HG03108 (cell line): Measurements from ENCODE around the gene LIAS.
"Not testable (repeated sequence)": the region's sequence is repeated elsewhere in the genome, so short reads cannot be mapped to it uniquely, and the experiment has no call there.

Source experiments
- ATAC-seq: cut with Tn5 transposase; IDR thresholded peaks from one replicate; pipeline ENCODE4 v1.9.1; 2021; ENCODE audit warnings: moderate library complexity; ENCODE audit not compliant: unreplicated experiment

The LIAS gene

DNA sequence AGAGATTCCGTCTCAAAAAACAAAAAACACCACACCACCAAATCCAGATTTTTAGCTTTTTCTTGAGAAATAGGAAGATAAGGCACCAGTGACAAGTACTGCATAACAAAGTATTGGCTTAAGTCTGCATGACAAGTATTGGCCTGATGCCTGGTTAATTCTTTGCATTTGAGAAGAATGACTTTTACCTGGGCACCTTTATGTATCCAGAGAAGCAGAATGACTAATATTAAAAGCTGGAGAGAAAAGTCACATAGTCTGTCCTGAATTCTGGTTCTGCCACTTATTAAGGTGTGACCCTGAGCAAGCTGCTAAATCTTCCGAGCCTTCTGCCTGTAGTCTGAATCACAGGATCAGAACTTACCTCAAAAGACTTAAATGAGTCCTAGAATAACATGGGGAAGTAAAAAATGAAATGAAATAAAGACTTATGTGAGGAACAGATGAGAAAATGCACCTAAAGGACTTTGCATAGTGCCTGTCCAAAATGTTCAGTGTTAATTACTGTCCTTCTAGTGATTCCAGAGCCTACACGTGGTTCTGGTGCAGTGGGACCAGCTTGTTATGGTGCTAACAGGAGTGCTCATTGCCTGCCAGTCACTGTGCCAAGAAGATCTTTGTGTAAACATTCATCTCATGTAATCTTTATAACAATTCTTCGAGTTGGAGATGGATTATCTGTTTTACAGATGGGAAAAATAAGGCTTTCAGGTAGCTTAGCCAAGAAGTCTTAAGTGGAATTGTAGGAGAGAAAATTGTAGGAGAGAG is 36.8 kb downstream of the LIAS start:
- ATAC-seq, result no peak

DNA sequence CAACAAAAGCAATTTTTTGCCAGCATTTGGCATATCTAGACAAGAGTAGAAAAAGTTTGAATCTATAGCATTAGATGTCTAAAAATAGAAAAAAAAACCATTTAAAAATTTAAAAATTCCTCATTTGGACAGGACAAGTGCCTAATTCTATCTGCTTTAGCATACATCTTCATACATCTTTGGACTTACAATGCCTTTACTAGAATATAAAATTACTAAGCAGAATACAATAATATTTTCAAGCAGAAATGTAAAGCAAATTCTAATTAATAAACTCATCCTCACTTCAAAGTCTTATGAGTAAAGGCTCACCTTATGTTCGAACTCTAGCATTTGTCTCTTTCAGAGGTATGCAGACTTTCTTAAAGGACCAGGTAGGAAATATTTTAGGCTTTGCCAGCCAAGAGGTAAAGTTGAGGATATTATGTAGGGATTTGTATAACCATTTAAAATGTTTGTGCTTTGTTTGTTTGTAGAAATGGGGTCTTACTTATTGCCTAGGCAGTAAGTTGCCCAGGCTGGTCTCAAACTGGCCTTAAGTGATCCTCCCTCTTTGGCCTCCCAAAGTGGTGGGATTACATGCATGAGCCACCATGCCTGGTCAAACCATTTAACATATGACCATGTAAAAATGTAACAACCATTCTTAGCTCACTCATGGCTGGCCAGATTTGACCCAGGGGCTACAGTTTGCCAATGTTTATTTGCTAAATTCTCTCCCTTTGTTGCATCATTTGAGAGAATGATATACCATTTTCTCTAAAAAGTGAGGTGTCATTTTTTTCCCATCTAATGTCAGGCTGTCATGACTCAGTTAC is 39.3 kb downstream of the LIAS start:
- no peak for ATAC-seq

DNA sequence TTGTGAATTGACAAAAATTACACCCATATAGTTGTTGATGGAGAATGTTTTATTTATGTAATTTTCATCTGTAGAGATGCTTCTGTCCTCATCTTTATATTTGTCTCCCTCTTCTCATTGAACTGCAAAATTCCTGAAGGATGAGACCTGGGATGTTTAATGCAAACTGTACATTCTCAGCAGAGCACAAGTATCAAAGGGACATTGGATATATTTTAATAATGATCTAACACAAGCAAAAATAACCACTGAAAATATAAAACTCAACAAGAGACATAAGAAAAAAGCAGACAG is 39.8 kb downstream of the LIAS start:
- no peak for ATAC-seq

DNA sequence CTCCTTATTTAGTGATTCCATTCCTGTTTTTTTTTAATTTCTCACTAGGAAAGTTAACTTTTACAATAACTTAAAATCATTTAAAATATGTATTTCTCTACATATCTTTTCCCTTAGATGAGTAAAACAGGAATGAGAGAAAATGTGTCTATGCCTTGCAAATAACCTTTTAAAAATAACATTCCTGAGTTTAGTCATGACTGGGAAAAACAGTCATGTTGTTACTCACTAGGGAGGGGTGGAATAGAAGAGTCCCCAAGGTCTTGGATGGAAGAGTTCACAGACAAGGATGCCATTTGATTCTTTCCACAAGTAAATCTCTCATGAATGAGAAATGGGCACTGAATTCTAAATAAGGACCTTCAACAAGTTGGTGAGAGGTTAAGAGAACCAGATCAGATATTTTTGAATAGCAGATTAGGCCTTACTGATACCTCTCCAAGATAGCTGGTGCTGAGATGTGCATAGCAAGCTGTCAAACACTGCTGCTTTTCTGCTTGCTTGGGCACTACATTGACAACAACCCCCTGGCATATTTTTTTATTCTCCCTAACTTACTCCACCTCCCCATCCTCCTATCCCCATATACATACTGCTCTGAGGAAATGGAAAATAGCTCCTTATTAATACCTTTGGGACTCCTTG is 43.3 kb downstream of the LIAS start:
- no peak for ATAC-seq

DNA sequence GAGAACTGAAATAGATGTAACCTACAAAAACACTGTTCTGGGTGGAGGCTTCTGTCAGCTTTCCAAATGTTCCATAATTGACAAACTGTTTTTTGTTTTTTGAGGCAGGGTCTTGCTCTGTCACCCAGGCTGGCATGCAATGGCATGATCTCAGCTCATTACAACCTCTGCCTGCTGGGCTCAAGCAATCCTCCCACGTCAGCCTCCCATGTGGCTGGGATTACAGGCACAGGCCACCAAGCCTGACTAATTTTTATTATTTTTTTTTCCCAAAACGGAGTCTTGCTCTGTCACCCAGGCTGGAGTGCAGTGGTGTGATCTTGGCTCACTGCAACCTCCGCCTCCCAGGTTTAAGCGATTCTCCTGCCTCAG is 43.8 kb downstream of the LIAS start:
- ATAC-seq, result not testable (repeated sequence)

DNA sequence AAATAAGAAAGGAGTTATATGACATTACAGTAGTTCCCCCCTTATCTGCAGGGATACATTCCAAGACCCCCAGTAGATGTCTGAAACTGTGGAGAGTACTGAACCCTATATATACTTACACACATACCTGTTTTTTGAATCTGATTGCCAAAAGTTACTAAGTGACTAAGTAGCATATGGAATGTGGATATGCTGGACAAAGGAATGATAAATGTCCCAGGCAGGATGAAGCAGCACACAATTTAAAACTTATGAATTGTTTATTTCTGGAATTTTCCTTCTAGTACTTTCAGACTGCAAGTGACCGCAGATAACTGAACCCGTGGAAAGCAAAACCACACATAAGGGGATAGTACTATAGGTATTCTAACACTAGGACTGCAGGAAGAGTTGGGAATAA is 45.7 kb downstream of the LIAS start:
- ATAC-seq, result no peak

DNA sequence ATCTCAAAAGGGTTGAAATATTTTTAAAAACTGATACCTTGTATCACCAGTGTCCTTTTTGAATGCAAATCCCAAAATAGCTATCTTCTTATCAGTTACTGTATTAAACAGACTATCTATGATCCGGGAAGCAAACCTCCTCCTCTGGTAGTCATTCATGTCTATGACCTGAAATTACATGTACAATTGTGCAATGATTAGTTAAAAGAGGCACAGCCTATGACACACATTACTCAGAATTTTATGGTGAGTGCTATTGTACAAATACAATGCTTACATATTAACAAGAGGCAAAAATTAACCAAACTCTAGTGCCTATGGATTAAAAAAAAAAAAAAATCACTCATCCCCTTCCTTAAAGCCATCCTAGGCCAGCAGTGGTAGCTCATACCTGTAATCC is 46.7 kb downstream of the LIAS start:
- no peak for ATAC-seq

DNA sequence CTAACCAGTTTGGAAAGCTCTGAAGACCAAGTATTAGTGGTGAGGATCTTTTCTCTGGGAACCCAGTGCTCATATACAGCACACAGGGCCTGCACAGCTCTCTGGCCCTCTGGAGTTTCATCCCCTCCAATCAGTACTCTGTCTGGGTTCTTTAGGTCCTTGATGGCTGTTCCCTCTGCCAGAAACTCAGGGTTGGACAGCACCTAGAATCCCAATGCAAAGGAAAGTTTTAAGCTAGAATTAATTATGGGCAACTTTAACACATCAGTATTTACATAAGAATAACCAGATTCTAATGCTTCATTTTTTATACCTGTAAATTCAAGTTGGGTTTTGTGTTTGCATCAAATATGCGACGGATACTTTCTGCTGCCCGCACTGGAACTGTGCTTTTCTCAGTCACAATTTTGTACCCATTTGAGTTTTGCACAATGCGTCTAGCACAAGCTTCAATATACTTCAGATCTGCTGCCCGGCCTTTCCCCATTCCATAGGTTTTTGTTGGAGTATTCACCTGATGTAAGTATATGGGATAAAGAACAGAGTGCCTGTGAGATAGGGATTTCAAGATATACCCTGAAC is 51.6 kb downstream of the LIAS start:
- no peak for ATAC-seq

DNA sequence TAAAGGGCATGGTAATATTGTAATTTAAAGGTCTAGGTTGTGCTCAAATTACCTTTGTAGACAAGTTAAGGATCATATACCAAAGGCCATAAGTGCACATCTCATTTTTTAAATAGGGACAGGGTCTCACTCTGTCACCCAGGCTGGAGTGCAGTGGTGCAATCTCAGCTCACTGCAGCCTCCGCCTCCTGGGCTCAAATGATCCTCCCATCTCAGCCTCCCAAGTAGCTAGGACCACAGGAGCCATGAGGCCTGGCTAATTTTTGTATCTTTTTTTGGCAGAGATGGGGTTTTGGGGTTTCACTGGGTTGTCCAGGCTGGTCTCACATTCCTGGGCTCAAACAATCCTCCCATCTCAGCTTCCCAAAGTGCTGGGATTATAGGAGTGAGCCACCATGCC is 55.4 kb downstream of the LIAS start:
- not testable (repeated sequence) for ATAC-seq

DNA sequence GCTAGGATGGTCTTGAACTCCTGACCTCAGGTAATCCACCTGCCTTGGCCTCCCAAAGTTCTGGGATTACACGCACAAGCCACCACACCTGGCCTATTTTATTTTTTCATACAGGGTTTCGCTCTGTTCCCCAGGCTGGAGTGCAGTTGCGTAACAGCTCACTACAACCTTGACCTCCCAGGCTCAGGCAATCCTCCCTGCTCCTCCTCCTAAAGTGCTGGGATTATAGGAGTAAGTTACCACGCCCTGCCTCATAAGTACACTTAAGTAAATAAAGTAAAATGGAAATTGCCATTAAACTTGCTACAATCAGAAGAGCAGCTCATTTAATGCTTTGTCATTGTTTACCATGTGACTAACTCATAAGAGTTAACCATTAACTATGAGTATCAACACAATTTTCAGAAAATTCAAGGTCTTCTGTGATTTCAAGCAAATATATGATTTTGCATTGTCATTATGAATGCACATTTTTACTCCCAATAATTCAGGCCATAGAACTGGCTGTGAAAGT is 56.1 kb downstream of the LIAS start:
- no peak for ATAC-seq

DNA sequence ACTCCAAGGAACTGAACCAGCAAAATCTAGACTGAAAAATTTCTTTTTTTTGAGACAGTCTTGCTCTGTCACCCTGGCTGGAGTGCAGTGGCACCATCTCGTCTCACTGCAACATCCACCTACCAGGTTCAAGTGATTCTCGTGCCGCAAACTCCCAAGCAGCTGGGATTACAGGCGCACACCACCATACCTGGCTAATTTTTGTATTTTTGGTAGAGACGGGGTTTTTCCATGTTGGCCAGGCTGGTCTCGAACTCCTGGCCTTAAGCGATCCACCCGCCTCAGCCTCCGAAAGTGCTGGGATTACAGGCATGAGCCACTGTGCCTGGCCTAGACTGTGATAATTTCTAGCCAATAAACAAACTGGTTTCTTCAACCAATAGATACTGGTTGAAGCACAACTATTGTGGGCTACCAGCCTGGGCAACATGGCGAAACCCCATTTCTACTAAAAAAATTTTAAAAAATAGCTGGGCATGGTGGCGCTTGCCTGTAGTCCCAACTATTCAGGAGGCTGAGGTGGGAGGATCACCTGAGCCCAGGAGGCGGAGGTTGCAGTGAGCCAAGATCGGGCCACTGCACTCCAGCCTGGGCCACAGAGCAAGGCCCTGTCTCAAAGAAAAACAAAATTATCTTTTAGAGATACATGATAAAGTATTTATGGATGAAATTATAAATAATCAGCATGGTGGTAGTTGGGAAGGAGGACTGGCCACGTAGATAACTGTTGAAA is 57.0 kb downstream of the LIAS start:
- not testable (repeated sequence) for ATAC-seq

DNA sequence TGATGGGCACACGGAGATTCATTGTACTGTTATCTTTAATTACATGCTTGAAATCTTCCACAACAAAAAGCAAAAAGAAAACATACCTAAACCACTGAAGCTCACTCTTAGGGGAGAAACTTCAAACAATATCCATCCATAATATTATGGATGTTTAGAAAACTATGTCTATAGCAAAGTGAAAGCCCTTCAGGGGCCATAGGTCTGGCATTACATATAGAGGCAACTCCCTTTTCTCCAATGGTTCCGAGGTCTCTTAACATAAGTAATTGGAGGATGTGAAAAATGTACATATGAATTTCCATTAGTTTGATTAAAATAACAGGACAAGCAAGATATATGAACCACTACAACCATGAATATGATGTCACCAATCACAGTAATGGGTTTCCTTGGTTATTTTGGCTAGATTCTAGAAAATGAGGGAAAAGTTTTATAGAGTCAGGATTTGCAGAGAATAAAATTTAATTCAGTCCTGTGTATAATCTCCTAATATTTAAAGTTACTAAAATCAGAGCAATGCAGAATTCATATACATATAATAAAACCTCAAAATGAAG is 57.6 kb downstream of the LIAS start:
- ATAC-seq, result no peak

DNA sequence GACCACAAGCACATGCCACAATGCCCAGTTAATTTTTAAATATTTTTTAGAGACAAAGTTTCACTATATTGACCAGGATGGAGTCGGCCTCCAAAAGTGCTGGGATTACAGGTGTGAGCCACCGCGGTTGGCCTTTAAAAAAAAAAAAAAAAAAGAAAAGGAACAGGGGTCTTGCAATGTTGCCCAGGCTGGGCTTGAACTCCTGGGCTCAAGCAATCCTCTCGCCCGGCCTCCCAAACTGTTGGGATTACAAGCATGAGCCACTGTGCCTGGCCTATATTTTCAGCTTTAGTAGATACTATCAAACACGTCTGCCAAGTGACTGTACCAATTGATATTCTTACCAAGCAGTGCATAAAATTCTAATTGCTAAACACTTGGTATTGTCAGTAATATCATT is 59.6 kb downstream of the LIAS start:
- no peak for ATAC-seq

DNA sequence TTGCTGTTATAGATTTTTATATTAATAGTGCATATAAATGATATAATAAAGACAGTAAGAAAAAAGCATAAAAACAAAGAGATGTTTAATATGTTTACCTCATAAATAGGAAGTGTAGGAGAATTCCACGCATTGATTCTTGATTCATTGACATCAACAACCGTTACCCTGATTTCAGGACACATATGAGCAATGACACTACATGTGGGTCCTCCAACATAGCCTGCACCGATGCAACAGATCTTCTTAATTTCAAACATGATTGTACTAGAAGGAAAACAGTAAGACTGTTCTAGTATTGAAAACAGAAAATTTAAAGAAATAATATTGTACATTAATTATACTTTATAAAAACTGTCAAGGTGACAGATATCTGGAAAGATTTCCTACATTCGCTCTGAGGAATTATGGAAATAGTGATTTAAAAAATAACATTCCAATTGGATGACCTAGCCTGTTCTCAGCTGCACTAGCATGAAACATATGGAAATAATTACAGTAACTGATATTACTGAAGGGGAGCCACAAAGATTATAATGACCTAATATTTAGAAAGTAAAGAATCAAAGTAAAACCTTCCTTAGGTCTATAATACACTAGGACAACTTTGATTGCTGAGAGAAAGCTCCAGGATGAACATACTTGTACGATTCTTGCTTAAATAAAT is 62.5 kb downstream of the LIAS start:
- ATAC-seq, result no peak

DNA sequence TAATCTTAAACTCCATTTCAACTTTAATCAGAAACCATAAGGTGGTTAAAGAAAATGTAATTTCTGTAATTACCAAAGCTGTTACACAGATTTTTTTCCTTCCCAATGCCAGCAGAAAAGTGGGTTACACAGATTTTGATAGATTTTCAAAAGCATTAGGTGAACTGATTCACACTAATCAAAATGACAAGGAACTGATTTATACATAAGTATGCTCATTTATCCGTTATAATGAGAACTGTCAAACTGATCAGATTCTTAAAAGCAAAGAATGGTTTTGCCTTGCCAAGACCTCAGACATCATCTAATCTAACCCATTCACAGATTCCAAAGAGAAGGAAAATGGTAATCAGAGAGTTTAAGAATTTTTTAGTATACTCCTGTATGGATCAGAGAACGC is 63.2 kb downstream of the LIAS start:
- ATAC-seq, result no peak

DNA sequence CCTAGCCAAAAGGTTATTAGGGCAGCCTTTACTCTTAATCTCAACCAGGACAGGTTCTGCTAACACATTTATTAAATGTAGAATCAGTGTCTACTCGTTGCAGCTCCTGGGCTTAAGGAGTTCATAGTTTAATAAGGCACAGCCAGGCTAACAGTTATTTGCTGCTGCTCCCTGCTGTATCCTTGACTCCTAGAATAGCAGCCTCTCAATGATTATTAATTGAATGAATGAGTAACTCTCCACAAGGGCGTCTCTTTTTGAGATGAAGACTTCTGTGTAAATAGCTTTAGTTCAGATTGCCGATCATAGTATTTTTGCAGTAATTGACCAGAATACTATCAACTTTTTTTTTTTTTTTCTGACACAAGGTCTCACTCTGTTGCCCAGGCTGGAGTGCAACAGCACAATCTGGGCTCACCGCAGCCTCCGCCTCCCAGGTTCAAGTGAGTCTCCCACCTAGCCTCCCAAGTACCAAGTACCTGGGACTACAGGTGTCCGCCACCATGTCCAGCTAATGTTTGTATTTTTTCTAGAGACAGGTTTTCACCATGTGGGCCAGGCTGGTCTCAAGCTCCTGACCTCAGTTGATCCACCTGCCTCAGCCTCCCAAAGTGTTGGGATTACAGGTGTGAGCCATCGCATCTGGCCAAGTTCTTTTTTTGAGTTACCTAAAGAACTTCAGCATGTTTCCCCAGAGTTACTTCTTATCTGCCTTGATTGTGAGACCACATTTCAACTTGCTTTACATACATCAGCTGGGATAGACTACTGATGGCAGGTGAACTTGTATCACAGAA is 65.5 kb downstream of the LIAS start:
- ATAC-seq, result no peak

DNA sequence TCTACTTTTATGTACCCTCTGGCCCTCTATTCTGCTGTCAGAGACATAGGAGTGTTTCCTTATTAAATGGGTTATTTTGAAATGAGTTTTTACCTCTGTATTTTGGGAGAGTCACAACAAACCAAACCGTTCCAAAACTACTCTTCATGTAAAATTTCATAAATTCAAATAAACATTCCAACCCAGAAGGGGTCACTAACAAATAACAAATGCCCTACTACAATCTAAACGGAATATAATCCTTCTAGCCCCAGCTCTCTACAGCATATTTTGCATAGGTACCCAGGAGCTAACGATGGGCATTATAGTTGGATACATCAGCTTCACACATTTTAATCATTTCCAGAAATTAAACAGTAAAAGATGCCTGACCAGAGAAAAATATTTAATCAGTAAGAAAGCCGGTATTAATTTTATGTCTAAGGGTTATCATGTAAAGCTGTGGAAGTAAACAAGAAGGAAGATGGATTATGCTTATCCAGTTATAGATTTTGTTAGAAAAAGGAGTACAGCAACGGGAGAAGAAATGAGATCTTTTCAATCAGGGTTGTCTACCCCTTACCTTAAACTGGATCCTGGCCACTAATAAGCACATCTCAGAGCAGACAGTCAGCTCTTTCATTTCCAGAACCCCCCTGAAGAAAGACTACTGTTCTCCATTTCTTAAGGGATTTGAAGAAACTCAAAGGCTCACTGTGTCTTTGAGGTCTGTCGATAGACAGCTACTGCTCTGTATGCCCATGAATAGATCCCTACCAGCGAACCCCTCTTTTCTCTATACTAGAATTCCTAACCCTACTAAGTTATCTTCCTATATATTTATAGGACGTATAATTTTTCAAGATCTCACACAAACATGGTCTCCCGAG is 67.2 kb downstream of the LIAS start:
- no peak for ATAC-seq

DNA sequence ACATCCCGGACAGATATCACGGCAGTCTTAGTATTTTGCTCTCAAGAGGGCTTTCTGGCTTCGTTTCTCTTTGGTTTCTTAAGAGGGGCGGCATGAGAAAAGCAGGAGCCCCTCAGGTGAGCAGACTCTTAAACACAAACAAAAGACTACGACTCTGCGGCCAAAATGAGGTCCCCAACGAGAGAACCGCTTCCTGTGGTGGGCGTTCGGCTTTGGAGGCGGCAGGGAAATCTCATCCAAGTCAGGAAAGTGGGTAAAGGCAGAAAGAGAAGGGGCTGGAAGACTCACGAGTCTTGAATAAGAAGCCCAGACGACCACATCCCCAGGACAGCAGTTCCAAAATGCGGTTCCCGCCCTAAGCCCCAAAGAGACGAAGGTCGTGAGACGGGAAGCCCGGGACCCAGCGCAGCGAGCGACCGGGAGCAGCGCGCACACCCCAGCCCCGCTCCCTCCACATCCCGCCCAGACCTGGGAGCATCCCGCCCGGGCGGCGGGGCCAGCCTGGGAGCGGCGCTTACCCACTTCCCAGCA is 68.0 kb downstream of the LIAS start:
- ATAC-seq, result no peak
